Thoracic aorta (tissue), 2 donors: ENCODE measurements around the gene CXCL6. TPM values are rescaled to one million over a fixed set of nuclear protein-coding genes. Genes with fewer than 3 reads are reported as not detected.

ENCODE experiments used
- ATAC-seq: fragments of 150-250 bp; one replicate; pipeline ENCODE4 v1.8.0; 2017; ENCODE audit warnings: low read depth; ENCODE audit not compliant: insufficient number of reproducible peaks, low FRiP score
- DNase-seq: peaks from one replicate; pipeline ENCODE4 v3.0.0-alpha.2; 2020; ENCODE audit warnings: low spot score
- H3K27ac ChIP-seq, 2 donors: fragments of 200-600 bp; sonication (generic); 1 replicate in 1 of 2; 2 replicates in 1 of 2; pipeline ENCODE4 v1.5.1; 2016; ENCODE audit warnings: mild to moderate bottlenecking in 2 of 2, moderate library complexity in 2 of 2
- H3K27me3 ChIP-seq: fragments of 200-600 bp; sonication (generic); replicated peaks from 2 replicates; pipeline ENCODE4 v1.6.0; 2016; ENCODE audit warnings: mild to moderate bottlenecking; ENCODE audit not compliant: insufficient read depth
- H3K36me3 ChIP-seq: fragments of 200-600 bp; sonication (generic); one replicate; pipeline ENCODE4 v1.5.1; 2016
- H3K4me1 ChIP-seq, 2 donors: fragments of 200-600 bp; sonication (generic); 1 replicate in 1 of 2; 2 replicates in 1 of 2; pipeline versions ENCODE4 v1.5.1 to v1.6.0; 2016; ENCODE audit warnings: low read depth in 2 of 2, mild to moderate bottlenecking in 1 of 2; ENCODE audit not compliant: control insufficient read depth in 1 of 2
- H3K4me3 ChIP-seq: fragments of 200-600 bp; sonication (generic); 2 replicates; pipeline ENCODE4 v1.5.1; 2016; ENCODE audit warnings: mild to moderate bottlenecking
- H3K9me3 ChIP-seq: fragments of 200-600 bp; sonication (generic); 2 replicates; pipeline ENCODE4 v1.5.1; 2016
- total RNA-seq, 2 donors: library from RNA; depleted of rRNA; stranded (reverse); fragments of >200 nt; gene quantifications; one replicate each; pipeline versions ENCODE4 v1.1.0 to v1.2.3, GENCODE V29; 2016
- TF ChIP-seq, protein P1 (sequence below): fragments of 200-600 bp; sonication (generic); IDR thresholded peaks from one replicate; pipeline ENCODE4 v1.5.1; 2019; ENCODE audit warnings: antibody characterized with exemption

Gene CXCL6
- total RNA-seq, 2 donors from 2014 or later: not detected

GRCh38 chr4:73864365-73864764, 27.9 kb downstream of the CXCL6 start:
- no peak overlapping the region for H3K27ac ChIP-seq
- no peaks in the 10 kb centered on the region for H3K36me3 ChIP-seq
- no peaks in the 10 kb centered on the region for H3K27me3 ChIP-seq
- peaks cover 0 to 7% of the 10 kb centered on the region in 2 donors for H3K4me1 ChIP-seq
- DNase-seq (no peak), ATAC-seq (no peak)
- H3K9me3 ChIP-seq: no peaks in the 10 kb centered on the region
- no peak overlapping the region for H3K4me3 ChIP-seq
- TF ChIP-seq, protein P1, sequence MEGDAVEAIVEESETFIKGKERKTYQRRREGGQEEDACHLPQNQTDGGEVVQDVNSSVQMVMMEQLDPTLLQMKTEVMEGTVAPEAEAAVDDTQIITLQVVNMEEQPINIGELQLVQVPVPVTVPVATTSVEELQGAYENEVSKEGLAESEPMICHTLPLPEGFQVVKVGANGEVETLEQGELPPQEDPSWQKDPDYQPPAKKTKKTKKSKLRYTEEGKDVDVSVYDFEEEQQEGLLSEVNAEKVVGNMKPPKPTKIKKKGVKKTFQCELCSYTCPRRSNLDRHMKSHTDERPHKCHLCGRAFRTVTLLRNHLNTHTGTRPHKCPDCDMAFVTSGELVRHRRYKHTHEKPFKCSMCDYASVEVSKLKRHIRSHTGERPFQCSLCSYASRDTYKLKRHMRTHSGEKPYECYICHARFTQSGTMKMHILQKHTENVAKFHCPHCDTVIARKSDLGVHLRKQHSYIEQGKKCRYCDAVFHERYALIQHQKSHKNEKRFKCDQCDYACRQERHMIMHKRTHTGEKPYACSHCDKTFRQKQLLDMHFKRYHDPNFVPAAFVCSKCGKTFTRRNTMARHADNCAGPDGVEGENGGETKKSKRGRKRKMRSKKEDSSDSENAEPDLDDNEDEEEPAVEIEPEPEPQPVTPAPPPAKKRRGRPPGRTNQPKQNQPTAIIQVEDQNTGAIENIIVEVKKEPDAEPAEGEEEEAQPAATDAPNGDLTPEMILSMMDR: no peak

- H3K4me1 ChIP-seq: peaks cover 0 to 12% of the 10 kb centered on the region in 2 donors
- no peaks in the 10 kb centered on the region for H3K9me3 ChIP-seq
- no peaks in the 10 kb centered on the region for H3K27me3 ChIP-seq
- H3K27ac ChIP-seq: no peak overlapping the region
- no peaks in the 10 kb centered on the region for H3K36me3 ChIP-seq
- H3K4me3 ChIP-seq: no peak overlapping the region
- no peak for DNase-seq
- no peak for ATAC-seq
- TF ChIP-seq, protein P1: no peak
These were observed 28.5 kb downstream of the CXCL6 start for GRCh38 chr4:73864961-73865360.

DNA sequence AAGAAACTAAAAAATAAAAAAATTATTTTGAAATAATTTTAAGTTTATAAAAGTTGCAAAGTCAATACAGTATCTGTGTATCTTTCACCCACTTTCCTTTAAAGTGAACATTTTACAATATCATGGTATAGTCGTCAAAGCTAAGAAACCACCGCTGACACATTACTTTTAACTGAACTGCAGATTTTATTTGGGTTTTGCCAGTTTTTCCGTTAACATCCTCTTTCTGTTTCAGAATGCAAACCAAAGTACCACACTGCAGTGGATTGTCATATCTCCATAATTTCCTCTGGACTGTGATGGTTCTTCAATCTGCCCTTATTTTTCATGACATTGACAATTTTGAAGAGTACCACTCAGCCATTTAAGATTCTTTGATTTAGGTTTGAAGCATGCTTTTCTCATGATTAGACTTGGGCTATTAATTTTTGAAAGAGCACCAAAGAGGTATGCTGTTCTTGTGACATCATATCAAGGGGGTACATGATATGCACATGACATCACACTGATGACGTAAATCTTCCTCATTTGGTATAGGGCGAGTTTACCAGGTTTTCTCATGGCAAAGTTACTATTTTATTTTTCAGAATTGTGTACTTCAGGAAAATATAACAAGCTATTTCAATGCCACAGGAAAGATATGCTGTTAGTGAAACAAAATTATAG, 29.1 kb downstream of the CXCL6 start:
- H3K4me1 ChIP-seq: peaks cover 0 to 12% of the 10 kb centered on the region in 2 donors

GRCh38 chr4:73866246-73866645, 29.8 kb downstream of the CXCL6 start:
- Histone ChIP-seq H3K9me3 (no peaks in the 10 kb centered on the region), H3K36me3 (no peaks in the 10 kb centered on the region), H3K4me3 (no peak overlapping the region), H3K4me1 (peaks cover 0 to 12% of the 10 kb centered on the region in 2 donors), H3K27ac (no peak overlapping the region), H3K27me3 (no peaks in the 10 kb centered on the region)
- DNase-seq (no peak), ATAC-seq (no peak)
- TF ChIP-seq, protein P1: no peak

More for the DNA sequence above, 29.1 kb downstream of the CXCL6 start:
- no peaks in the 10 kb centered on the region for H3K9me3 ChIP-seq
- TF ChIP-seq, protein P1: no peak
- no peak for DNase-seq
- H3K4me3 ChIP-seq: no peak overlapping the region
- no peaks in the 10 kb centered on the region for H3K27me3 ChIP-seq
- H3K27ac ChIP-seq: no peak overlapping the region
- no peaks in the 10 kb centered on the region for H3K36me3 ChIP-seq
- ATAC-seq: no peak

DNA sequence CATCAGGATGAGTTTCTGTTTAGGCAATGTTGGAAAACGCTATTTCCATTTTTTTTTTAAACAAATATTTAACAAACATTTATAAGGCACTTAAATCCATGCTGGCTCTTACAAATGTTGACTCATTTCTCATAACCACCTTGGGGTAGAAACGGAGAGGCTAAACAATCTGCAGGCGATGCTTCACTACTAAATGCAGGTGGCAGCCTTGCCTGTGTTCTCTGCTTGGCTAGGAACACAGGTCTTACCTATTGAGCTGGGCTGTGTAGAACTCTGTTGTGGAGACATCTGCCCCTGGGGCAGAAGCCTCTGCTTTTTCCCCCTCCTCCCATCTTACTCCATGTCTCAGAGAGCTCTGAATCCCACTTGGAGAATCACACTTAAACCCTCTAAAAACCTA, 31.3 kb downstream of the CXCL6 start:
- no peak overlapping the region for H3K27ac ChIP-seq
- no peaks in the 10 kb centered on the region for H3K36me3 ChIP-seq
- no peak for DNase-seq
- no peak for ATAC-seq
- H3K4me1 ChIP-seq: peaks cover 0 to 12% of the 10 kb centered on the region in 2 donors
- no peaks in the 10 kb centered on the region for H3K27me3 ChIP-seq
- no peak overlapping the region for H3K4me3 ChIP-seq
- TF ChIP-seq, protein P1: no peak
- no peaks in the 10 kb centered on the region for H3K9me3 ChIP-seq
